GM12874 (cell line): ENCODE measurements around the gene ALG11.

ENCODE experiments used
- TF ChIP-seq, protein P1 (sequence below): IDR thresholded peaks from 2 replicates; pipeline ENCODE4 v1.5.1; 2011; ENCODE audit warnings: low read depth, mild to moderate bottlenecking, control low read depth, low read length, moderate library complexity; ENCODE audit not compliant: insufficient read depth

ALG11 gene

DNA sequence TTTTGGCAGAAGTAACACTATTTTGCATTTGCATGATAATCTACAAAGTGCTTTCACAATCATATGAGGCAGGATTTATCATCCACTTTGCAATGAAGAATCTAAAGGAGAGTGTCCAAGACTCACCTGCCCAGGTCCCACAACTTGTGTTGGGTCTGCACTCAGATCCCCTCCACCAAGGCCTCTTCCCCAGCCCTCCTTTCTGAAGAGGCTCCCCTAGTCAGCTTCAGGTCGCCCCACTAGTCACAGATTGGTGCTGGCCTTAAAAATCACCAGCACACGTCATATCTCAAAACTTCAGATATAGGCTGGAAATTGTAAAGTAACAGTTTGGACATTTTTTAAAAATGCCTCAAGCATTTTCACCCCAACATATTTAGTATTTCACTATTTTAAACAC is 18.5 kb upstream of the ALG11 start:
- TF ChIP-seq, protein P1, sequence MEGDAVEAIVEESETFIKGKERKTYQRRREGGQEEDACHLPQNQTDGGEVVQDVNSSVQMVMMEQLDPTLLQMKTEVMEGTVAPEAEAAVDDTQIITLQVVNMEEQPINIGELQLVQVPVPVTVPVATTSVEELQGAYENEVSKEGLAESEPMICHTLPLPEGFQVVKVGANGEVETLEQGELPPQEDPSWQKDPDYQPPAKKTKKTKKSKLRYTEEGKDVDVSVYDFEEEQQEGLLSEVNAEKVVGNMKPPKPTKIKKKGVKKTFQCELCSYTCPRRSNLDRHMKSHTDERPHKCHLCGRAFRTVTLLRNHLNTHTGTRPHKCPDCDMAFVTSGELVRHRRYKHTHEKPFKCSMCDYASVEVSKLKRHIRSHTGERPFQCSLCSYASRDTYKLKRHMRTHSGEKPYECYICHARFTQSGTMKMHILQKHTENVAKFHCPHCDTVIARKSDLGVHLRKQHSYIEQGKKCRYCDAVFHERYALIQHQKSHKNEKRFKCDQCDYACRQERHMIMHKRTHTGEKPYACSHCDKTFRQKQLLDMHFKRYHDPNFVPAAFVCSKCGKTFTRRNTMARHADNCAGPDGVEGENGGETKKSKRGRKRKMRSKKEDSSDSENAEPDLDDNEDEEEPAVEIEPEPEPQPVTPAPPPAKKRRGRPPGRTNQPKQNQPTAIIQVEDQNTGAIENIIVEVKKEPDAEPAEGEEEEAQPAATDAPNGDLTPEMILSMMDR = no peak

DNA sequence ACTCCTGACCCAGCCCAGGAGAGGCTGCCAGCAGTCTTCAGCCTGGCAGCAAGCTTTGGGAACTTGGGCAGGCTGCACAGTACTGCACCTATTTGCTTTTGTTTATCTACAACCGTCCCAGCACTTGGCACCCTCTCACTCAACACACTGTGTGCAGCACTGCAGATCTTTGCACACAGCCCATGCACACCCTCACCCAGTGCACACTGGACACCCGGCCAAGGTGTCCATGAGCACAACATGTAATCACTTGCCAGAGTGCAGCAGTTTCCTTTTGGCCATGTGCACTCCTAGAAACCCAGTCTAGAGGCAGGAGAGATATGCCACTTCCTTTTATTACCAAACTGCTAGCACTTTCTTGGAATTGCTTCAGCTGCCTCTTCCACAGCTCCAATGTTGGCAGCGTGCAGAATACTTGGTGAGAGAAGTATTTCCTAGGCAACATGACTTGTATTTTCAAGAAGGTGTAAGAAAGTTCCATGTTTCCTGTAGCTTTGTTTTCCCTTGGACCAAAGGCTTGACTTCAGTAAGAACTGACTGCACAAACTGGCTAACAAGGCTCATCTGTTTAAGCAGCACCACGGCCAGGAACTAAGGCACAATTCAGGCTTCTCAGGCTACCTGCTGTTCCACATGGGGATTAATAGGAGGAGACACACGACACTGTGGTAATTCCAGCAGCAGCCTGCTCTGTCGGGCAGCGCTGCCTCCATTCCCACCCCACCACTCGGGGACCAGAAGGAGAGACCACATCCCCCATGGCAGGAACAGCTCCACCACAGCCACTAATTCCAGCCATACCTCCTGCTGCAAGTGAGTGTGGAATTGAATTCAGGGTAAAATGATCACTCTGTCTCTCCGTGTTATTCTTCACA is 16.3 kb upstream of the ALG11 start:
- TF ChIP-seq, protein P1 = no peak

DNA sequence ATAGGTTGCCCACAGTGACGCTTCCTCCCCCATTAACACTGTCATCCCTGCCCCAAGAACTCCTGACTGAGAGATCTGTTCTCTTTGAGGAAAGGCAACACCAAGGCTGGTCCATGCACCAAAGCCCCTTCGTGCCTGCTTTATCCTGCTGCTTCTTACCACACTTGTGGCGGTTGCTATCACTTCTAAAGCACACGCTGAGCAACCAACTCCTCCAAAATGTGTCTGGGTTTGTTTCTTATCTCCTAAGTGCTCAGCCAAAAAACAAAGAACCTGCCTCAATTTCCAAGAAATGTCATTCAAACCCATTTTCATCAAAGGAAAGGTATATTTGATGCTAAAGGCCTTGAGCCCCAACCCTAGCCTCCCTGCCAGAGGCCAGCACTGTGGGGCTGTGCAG is 15.6 kb upstream of the ALG11 start:
- TF ChIP-seq, protein P1 = no peak

DNA sequence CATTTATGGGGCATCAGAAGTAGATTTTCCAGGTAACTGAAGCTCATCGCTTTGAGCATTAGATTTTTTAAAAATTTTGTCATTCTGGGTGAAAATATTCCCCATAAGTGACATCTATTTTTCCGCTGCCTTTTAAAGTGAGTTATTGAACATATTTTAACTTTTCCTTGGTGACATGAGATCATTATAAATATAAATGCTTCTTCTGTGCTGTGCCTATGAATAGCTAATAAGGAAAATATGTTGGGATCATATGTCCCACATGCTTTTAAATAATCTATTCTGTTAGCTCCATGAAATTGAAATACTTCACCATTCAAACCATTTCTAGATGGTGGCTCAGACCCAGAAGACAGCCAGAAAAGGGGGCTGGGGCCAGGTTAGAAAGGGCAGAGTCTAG is 15.0 kb upstream of the ALG11 start:
- TF ChIP-seq, protein P1 = no peak

DNA sequence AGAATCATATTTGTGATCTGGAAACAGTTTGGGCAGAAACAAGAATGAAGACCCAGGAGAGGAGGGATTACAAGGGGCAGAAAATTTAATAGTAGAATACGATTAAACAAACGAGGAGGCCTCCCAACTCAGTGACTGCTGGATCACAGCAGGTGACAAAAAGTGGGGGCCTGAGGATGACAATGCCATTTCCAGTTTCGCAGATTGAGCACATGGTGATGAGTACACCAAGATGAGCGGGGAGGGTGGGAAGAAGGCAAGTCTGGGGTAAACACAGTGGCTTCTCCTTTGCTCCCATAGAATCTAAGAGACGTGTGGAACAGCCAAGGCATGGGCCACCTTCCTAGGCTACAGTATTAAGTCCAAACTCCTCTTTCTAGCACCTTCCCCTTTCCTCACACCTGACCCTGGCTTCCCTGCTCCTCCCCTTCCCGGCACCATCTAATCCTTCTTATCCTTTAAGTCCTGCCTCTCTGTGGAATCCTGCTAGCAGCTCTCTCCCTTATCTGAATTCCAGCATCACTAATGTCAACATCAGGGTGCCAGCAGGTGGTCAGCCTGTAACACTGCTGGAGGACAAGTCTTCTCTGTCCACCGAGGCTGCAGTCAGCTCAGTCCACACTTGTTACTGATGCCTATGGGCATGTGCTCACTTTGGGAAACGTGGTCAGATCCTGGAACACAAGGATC is 14.4 kb upstream of the ALG11 start:
- TF ChIP-seq, protein P1 = no peak

DNA sequence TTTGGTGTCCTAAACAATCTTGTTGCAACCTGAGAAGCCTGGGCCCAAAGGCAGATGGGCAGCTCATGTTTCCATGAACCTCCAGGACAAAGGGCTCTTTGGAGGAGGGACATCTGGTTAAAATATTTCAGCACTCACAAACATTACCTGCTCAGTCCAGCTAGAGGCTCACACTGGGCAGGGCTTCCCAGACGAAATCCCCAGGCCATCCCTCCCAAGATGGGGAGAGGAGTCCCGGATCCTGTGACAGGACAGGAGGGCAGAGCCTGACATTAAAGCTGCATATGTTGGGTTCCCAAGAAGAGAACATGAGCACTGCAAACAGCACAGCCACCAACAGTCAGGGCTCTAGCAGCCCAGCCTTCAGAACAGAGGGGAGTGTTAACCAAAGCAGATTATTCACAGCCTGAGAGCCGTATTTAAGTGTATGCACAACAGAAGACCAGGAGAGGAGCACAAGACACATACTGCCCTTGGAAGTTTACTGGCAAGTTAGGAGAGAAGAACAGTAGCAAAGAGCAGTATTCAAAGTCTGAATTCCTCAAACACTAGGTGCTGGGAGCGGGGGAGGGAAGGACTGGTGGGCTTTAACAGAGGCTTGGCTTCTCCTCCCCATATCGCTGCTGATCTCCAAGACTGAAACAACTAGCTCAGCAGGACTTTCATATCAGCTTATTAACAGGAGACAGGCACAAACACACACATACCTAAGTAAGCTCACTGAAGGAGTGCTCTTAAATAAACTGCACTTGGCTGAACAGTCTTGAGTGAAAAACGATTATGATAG is 13.3 kb upstream of the ALG11 start:
- TF ChIP-seq, protein P1 = no peak

DNA sequence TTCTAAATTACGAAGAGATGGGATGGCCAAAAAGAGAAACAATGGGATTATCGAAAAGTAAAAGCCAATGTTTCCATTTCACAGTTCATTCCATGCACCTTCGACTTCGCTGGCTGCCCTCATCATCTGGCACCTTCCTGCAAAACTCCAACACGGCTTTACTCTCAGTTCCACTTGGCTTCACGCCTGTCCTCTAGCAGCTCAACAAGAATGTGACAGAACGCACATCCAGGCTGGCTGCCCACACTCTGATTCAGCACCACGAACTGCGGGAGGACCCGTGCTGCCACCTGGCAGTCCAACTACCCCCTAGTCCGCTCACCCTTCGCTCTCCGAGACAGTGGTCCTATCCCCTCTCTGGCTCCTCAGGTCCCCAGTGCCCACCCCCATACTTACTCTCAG is 12.7 kb upstream of the ALG11 start:
- TF ChIP-seq, protein P1 = no peak
